ENCODE measurements around the gene CNNM2. TPM values are rescaled to one million over a fixed set of nuclear protein-coding genes. Genes with fewer than 3 reads are reported as not detected.

Gene CNNM2
- total RNA-seq, 1 donor = 9.4 TPM

- Histone ChIP-seq H3K36me3 (ENCODE audit: insufficient read depth, low read length) (no peaks in the 10 kb centered on the region), H3K27ac (ENCODE audit: low read depth, low read length) (no peak overlapping the region), H3K4me1 (ENCODE audit: insufficient read depth, low read length) (no peaks in the 10 kb centered on the region), H3K9me3 (ENCODE audit: low read depth, low read length) (no peaks in the 10 kb centered on the region), H2AFZ (ENCODE audit: low read length) (no peak overlapping the region), H3K79me2 (ENCODE audit: insufficient read depth, low read length) (no peaks in the 10 kb centered on the region), H3K4me3 (ENCODE audit: insufficient read depth, low read length) (no peak overlapping the region), H3K27me3 (ENCODE audit: insufficient read depth, low read length) (no peaks in the 10 kb centered on the region), H4K20me1 (ENCODE audit: insufficient read depth, low read length) (no peaks in the 10 kb centered on the region), H3K4me2 (ENCODE audit: insufficient read depth, low read length) (no peak overlapping the region)
- no peak for TF ChIP-seq CTCF (IDR thresholded peaks at IDR 0.05; ENCODE audit: extremely low read depth, low read depth, low read length)
- DNase-seq (ENCODE audit: insufficient read length, low spot score, missing footprints) = no peak
Measured at GRCh38 chr10:103045961-103046360, 127.9 kb downstream of the CNNM2 start.

- Histone ChIP-seq H2AFZ (ENCODE audit: low read length) (no peak overlapping the region), H3K9me3 (ENCODE audit: low read depth, low read length) (no peaks in the 10 kb centered on the region), H3K27me3 (ENCODE audit: insufficient read depth, low read length) (no peaks in the 10 kb centered on the region), H3K4me1 (ENCODE audit: insufficient read depth, low read length) (no peaks in the 10 kb centered on the region), H3K36me3 (ENCODE audit: insufficient read depth, low read length) (no peaks in the 10 kb centered on the region), H3K79me2 (ENCODE audit: insufficient read depth, low read length) (no peaks in the 10 kb centered on the region), H3K4me3 (ENCODE audit: insufficient read depth, low read length) (no peak overlapping the region), H3K4me2 (ENCODE audit: insufficient read depth, low read length) (no peak overlapping the region), H4K20me1 (ENCODE audit: insufficient read depth, low read length) (no peaks in the 10 kb centered on the region), H3K27ac (ENCODE audit: low read depth, low read length) (no peak overlapping the region)
- no peak for TF ChIP-seq CTCF (IDR thresholded peaks at IDR 0.05; ENCODE audit: extremely low read depth, low read depth, low read length)
- no peak for DNase-seq (ENCODE audit: insufficient read length, low spot score, missing footprints)
Measured at GRCh38 chr10:103047381-103047780, 129.3 kb downstream of the CNNM2 start.

GRCh38 chr10:103049237-103049636 is 131.1 kb downstream of the CNNM2 start:
- H3K27ac ChIP-seq (ENCODE audit: low read depth, low read length) = no peak overlapping the region
- no peak overlapping the region for H2AFZ ChIP-seq (ENCODE audit: low read length)
- no peaks in the 10 kb centered on the region for H4K20me1 ChIP-seq (ENCODE audit: insufficient read depth, low read length)
- H3K9me3 ChIP-seq (ENCODE audit: low read depth, low read length) = no peaks in the 10 kb centered on the region
- H3K36me3 ChIP-seq (ENCODE audit: insufficient read depth, low read length) = no peaks in the 10 kb centered on the region
- peaks cover 1% of the 10 kb centered on the region for H3K4me1 ChIP-seq (ENCODE audit: insufficient read depth, low read length)
- H3K4me3 ChIP-seq (ENCODE audit: insufficient read depth, low read length) = no peak overlapping the region
- H3K79me2 ChIP-seq (ENCODE audit: insufficient read depth, low read length) = no peaks in the 10 kb centered on the region
- TF ChIP-seq CTCF (IDR thresholded peaks at IDR 0.05; ENCODE audit: extremely low read depth, low read depth, low read length) = no peak
- no peaks in the 10 kb centered on the region for H3K27me3 ChIP-seq (ENCODE audit: insufficient read depth, low read length)
- no peak for DNase-seq (ENCODE audit: insufficient read length, low spot score, missing footprints)
- no peak overlapping the region for H3K4me2 ChIP-seq (ENCODE audit: insufficient read depth, low read length)

- H3K4me2 ChIP-seq (ENCODE audit: insufficient read depth, low read length) = peak overlapping the region; percentile 83
- no peaks in the 10 kb centered on the region for H3K36me3 ChIP-seq (ENCODE audit: insufficient read depth, low read length)
- H3K4me1 ChIP-seq (ENCODE audit: insufficient read depth, low read length) = peaks cover 3% of the 10 kb centered on the region
- H3K27ac ChIP-seq (ENCODE audit: low read depth, low read length) = peak overlapping the region; percentile 41
- no peak for DNase-seq (ENCODE audit: insufficient read length, low spot score, missing footprints)
- peak overlapping the region; percentile 70 for H3K4me3 ChIP-seq (ENCODE audit: insufficient read depth, low read length)
- TF ChIP-seq CTCF (IDR thresholded peaks at IDR 0.05; ENCODE audit: extremely low read depth, low read depth, low read length) = peak; percentile 50
- H3K9me3 ChIP-seq (ENCODE audit: low read depth, low read length) = no peaks in the 10 kb centered on the region
- H3K27me3 ChIP-seq (ENCODE audit: insufficient read depth, low read length) = no peaks in the 10 kb centered on the region
- peak overlapping the region; percentile 86 for H2AFZ ChIP-seq (ENCODE audit: low read length)
- no peaks in the 10 kb centered on the region for H4K20me1 ChIP-seq (ENCODE audit: insufficient read depth, low read length)
- H3K79me2 ChIP-seq (ENCODE audit: insufficient read depth, low read length) = no peaks in the 10 kb centered on the region
Measured at GRCh38 chr10:103053659-103054581, 135.8 kb downstream of the CNNM2 start.

Measured in osteoblast (primary cell).